ENCODE data around the gene MOXD1.

Gene MOXD1

GRCh38 chr6:132400883-132401617 lies at the start of gene MOXD1:
MOXD1 (minus strand) TSS chr6:132401475; CDS start chr6:132401426, 49 bp downstream.
- DNase-seq = no peak

DNA sequence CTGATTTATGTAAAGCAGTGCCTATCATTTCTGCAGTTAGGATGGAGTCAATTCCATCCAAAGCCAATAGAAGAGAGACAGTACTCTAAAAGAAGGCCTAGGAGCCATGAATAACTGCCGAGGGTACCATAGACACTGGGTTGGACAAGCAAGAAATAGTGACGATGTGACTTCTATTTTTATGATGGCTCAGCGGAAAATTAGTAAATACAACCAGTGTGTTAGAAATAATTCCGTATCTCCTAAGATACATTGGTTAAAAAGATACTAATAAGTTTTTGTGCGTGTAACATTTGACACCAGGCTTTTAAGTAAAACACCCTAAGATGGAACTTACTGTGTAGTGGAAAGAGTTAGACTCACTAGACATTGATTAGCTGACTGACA lies 45.6 kb upstream of the MOXD1 start:
- no peak for DNase-seq

DNA sequence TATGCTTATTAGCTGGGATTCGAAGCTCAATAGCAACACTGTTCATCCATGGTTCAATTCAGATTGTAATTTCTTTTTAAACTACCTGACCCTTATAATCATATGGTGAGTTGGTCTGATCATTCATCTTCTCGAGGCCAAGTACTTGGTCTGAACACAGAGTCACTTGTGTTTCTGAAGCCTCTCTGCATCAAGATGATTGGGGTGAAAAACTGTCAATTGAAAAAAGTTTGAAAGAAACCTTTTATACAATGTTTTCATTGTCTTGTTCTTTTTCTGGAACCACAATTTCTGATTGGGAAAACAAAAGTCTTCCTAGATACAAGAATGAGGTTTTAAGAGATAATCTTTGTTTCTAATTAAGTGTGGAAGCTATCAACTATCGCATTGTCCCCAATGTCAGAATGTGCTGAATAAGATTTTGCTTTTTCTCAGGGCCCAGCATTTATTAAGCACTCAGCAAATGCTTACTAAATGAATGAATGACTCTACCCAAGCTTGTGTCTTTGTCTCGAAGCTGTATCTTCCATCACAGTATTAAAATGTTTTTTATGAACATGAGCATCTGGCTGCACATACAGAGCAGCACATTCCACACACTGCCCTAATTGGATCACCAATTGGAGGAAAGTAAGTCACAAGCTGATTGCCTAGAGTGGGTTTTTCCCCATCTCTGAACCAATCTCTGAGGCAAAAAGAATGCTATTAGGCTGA lies 45.0 kb upstream of the MOXD1 start:
- no peak for DNase-seq

DNA sequence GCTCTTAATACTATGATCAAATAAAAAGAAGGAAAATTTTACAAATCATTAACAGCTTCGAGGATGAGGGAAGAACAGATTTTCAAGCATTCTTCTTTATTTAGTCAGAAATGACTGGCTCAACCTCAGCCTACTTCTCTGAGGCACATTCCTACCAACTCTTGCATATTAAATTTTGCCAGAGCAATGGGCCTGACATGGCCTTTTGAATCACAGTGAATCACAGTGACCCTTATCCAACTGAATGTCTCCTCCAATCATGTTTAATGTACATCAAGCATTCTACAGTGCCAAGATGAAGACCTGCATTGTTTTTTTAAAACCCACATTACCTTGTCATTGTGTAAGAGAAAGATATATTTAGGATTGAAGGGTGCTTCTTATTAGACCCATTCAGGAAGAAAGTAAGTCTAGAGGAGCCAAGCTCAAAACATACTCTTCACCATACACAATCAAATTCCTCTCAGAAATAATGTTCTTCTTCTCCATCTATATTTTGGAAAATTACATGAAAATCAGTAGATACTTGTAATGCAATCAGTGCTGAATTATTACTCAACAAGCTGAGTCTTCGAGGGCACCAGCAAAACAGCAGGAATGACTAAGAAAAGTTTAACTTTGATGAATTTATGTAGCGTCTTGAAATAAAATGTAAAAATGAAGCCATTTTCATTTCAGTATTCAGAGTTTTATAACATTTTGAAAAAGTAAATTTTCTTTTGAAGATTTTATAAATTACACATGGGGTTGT lies 44.1 kb upstream of the MOXD1 start:
- DNase-seq = no peak

- no peak for DNase-seq
These were observed 41.9 kb upstream of the MOXD1 start for GRCh38 chr6:132443206-132443605.

DNA sequence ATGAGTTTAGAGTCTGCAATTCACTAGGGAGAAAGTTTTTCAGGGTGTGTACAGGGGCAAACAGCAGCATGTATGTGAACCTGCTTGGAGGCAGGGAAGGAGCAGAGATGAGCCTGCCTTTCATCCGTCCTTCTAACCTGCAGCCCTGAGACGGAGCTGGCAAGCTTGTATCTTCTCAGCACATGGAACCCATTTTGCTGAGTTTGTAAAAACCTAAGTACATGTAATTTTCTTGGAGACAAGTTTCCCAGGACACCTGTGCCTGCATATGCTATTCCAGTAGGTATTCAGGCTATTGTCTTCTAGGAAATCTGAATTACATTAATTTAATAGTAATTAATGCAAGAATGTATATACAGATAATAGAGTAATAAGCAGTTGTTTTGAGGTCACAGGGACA lies 28.8 kb upstream of the MOXD1 start:
- no peak for DNase-seq

DNA sequence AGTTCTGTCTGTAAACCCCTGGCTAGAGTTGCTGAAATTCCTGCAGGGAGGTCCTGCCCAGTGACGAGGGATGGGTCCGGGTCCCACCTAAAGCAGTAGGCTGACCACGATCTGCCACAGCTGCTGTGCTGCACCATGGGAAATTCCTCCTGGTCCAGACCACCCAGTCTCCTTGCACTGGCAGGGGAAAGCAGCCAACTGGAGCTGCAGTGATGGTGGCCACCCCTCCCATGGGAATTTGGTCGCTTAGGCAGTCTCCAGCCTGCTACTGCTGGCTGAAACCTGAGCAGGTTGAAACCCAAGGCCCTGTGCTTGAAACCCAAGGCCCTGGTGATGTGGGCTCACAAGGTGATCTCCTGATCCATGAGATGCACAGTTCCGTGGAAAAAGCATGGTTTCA lies 23.9 kb upstream of the MOXD1 start:
- DNase-seq = no peak

- DNase-seq = no peak
These were observed 22.6 kb upstream of the MOXD1 start for GRCh38 chr6:132423839-132424238.

GRCh38 chr6:132418235-132418965 lies 17.1 kb upstream of the MOXD1 start:
- DNase-seq = no peak

- no peak for DNase-seq
These were observed 13.5 kb upstream of the MOXD1 start for GRCh38 chr6:132414761-132415160.

- DNase-seq = no peak
These were observed 13.0 kb upstream of the MOXD1 start for GRCh38 chr6:132414322-132414721.

DNA sequence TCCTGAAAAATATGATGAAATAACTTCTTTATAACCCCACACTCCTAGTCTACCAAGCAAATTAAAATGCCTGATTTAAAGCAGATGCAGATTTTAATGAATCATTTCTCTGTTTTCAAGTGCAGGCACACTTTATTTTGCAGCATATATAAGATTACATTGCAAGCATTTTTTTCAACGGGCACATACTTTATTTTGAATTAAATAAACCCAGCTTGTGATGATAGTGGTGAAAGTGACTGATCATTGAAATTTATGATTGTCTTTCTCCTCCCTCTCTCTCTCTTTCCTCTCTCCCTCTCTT lies 12.2 kb upstream of the MOXD1 start:
- no peak for DNase-seq

- no peak for DNase-seq
These were observed 11.6 kb upstream of the MOXD1 start for GRCh38 chr6:132412656-132413498.

DNA sequence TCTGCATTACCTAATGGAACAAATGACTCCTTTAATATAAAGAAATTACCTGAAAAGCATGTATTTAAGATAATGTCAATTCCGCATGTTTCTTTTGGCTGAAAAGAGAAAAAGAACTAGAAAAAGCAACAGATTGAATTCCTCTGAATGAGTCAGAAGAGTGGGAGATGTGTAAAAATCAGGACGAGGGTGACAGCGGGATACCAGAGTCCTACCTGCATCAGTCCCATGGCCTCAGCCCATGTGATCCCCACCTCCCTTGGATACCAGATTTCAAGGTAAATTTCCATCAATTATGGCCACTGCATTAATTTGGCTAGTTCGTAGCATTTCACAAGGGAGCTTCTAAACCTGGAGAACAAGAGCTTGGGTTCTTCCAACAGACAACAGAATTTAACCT lies 10.0 kb upstream of the MOXD1 start:
- DNase-seq = no peak

- no peak for DNase-seq
These were observed 9.6 kb upstream of the MOXD1 start for GRCh38 chr6:132410830-132411229.

DNA sequence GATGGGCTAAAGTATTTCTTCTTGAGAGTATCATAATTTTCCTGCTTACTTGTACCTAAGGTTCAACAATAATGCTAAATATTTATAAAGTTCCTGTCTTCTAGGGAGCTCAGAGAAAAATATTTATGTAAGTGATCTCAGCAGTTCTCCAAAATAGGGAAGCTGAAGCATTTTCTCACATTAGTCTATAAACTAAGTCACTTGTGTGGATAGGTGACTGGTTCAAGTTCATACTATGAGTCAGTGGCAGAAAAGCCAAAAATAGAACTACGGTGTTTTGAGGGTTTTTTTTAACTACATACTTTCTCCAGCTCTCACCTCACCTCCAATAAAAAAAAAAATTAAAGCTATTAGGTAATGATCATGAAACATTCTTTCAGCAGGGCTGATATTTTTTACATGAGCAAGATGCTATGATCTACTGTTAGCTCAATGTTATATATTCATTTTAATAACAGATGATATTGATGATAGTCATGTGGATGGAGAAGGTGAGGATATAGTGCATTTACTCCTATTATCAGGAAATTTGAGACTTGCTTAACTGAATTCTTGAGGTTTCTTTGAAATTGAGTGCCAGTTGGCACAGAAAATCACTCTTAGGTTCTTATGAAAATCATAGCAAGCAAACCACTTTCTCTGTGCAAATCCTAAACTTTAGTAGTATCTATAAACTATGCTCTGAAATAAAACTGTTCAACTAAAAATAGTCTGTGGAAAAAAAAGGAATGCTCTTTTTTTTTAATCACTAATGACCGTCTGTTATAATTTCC lies 4.1 kb upstream of the MOXD1 start:
- DNase-seq = no peak

DNA sequence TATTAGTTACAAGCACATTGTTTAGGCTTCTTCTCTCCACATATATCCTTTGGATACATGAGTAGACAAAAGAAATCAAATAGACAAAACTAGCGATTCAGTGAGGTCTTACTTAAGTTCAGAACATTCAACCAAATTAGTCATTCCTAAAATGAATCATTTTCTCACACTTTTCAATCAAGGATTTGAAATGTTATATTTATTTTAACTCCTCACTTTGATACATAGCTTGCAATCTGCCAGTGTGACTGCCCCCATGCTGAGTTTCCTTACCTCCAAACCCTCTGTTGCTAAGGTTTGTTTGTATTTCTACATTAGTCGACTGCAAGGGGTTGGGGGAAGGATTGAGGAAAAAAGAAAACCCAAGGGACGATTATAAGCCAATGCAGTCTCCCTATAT lies 3.5 kb upstream of the MOXD1 start:
- no peak for DNase-seq

- no peak for DNase-seq
These were observed 3.1 kb upstream of the MOXD1 start for GRCh38 chr6:132404330-132404729.

GRCh38 chr6:132401618-132402285 lies 477 bp upstream of the MOXD1 start:
- DNase-seq = no peak

DNA sequence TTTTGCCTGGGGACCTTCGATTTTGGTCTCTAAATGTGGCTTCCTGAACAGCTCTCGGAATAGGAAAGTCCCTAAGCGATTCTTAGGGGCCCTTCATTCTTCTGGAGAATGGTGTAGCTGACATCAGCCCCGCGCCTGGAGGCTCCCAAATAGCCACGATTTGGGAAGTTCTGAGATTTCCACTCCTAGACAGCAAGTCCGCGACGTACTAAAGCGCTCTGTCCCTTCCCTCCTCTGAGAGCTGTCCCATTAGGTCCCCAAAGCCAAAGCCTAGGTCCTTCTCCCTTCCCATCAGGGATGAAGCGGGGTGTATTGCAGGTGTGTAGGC lies 756 bp downstream of the MOXD1 start:
- no peak for DNase-seq

GRCh38 chr6:132399376-132400074 lies 1.8 kb downstream of the MOXD1 start:
- no peak for DNase-seq
